Measurements from ENCODE around the gene PLOD2.

- TF ChIP-seq TRIM25 (IDR thresholded peaks at IDR 0.05; ENCODE audit: borderline replicate concordance) (no peak), NBN (IDR thresholded peaks at IDR 0.05; ENCODE audit: low read depth) (no peak), CREM (IDR thresholded peaks at IDR 0.05; ENCODE audit: low read depth) (no peak), EP300 (IDR thresholded peaks at IDR 0.05; ENCODE audit: low read length) (no peak), ZNF3 (CRISPR knock-in tag; IDR thresholded peaks at IDR 0.05) (no peak), NONO (IDR thresholded peaks at IDR 0.05; ENCODE audit: low read depth in 2 of 2, low read length in 1 of 2) (no peak)
These were observed 134.4 kb downstream of the PLOD2 start for GRCh38 chr3:146026547-146026946.
